ENCODE results near the gene MYOF.

MYOF gene

GRCh38 chr10:93342366-93342765, 139.8 kb downstream of the MYOF start:
- POLR2A ChIA-PET, result no interaction called here

GRCh38 chr10:93337309-93337721, 144.8 kb downstream of the MYOF start:
- POLR2A ChIA-PET, result no interaction called here
- CTCF ChIA-PET, result interaction anchor here (1.0 to 1.5 kb wide), 2 partner anchors 15 to 226 kb away, joined by 3 to 10 read pairs; no protein-coding TSS in a partner anchor
- TF ChIP-seq CTCF (IDR thresholded peaks at IDR 0.05; ENCODE audit: control extremely low read depth, extremely low read depth, low read depth, missing control alignments), result no peak

More at GRCh38 chr10:93342366-93342765, 139.8 kb downstream of the MYOF start:
- CTCF ChIA-PET, result no interaction called here
- no peak for TF ChIP-seq CTCF (IDR thresholded peaks at IDR 0.05; ENCODE audit: control extremely low read depth, extremely low read depth, low read depth, missing control alignments)
- DNase-seq (ENCODE audit: extremely low spot score), result no peak

GRCh38 chr10:93336678-93337077, 145.5 kb downstream of the MYOF start:
- ChIA-PET CTCF (interaction anchor here (1.0 kb wide), 1 partner anchor 226 kb away, joined by 3 read pairs; no protein-coding TSS in a partner anchor), POLR2A (no interaction called here)
- no peak for TF ChIP-seq CTCF (IDR thresholded peaks at IDR 0.05; ENCODE audit: control extremely low read depth, extremely low read depth, low read depth, missing control alignments)
- DNase-seq (ENCODE audit: extremely low spot score), result no peak

More at GRCh38 chr10:93337309-93337721, 144.8 kb downstream of the MYOF start:
- no peak for DNase-seq (ENCODE audit: extremely low spot score)

GRCh38 chr10:93336110-93336509, 146.0 kb downstream of the MYOF start:
- CTCF ChIA-PET, result no interaction called here
- no peak for DNase-seq (ENCODE audit: extremely low spot score)
- POLR2A ChIA-PET, result no interaction called here
- no peak for TF ChIP-seq CTCF (IDR thresholded peaks at IDR 0.05; ENCODE audit: control extremely low read depth, extremely low read depth, low read depth, missing control alignments)

GRCh38 chr10:93334901-93335327, 147.2 kb downstream of the MYOF start:
- ChIA-PET CTCF (no interaction called here), POLR2A (no interaction called here)
- no peak for DNase-seq (ENCODE audit: extremely low spot score)
- TF ChIP-seq CTCF (IDR thresholded peaks at IDR 0.05; ENCODE audit: control extremely low read depth, extremely low read depth, low read depth, missing control alignments), result no peak

GRCh38 chr10:93334181-93334580, 148.0 kb downstream of the MYOF start:
- TF ChIP-seq CTCF (IDR thresholded peaks at IDR 0.05; ENCODE audit: control extremely low read depth, extremely low read depth, low read depth, missing control alignments), result no peak
- POLR2A ChIA-PET, result no interaction called here
- CTCF ChIA-PET, result no interaction called here
- no peak for DNase-seq (ENCODE audit: extremely low spot score)

Data from GM10248 (cell line).